ENCODE data around the gene MEN1.

GRCh38 chr11:64791781-64792291, 18.5 kb downstream of the MEN1 start:
- no peak for TF ChIP-seq CTCF (optimal IDR thresholded peaks at IDR 0.05 in 1 of 3, IDR thresholded peaks at IDR 0.05 in 1 of 3, conservative IDR thresholded peaks at IDR 0.05 in 1 of 3; ENCODE audit: extremely low read depth in 1 of 3, insufficient read depth in 2 of 3, low read length in 3 of 3)
- no peak for TF ChIP-seq EZH2 (IDR thresholded peaks at IDR 0.05; ENCODE audit: low read length)

All from keratinocyte (primary cell).